ENCODE results near the gene NFIA.

The NFIA gene

GRCh38 chr1:61455400-61455799, 373.0 kb downstream of the NFIA start:
- no peak for DNase-seq (ENCODE audit: extremely low read depth, low read depth)
- TF ChIP-seq CTCF (IDR thresholded peaks at IDR 0.05; ENCODE audit: low read depth, low read length, missing control alignments), result no peak
- no peak overlapping the region for H3K4me3 ChIP-seq (replicated peaks; ENCODE audit: low read depth, low read length)

DNA sequence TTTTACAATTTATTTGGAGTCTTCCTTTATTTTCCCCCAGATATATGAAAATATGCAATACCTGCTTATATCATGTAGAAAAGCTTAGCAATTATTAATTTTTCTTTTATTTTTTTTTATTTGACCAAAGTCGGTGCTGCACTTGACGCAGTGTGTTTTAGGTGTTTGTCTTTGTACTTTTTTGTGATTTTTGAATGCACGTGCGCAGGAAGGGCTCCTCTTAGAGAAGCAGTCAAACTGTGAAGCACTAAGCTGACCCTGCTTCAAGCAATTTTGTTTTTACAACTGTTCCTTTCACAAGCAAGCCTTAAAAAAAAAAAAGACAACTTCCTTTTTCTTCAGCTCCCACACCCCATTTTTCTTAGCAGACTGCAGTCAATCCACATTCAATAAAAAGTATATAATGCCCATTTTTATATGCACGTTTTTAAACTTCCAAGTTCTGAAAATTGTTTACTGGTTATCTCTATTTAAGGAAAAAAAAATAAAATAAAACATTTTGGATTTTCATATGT, 375.2 kb downstream of the NFIA start:
- DNase-seq (ENCODE audit: extremely low read depth, low read depth), result no peak
- no peak overlapping the region for H3K4me3 ChIP-seq (replicated peaks; ENCODE audit: low read depth, low read length)
- no peak for TF ChIP-seq CTCF (IDR thresholded peaks at IDR 0.05; ENCODE audit: low read depth, low read length, missing control alignments)

GRCh38 chr1:61459345-61459744, 377.0 kb downstream of the NFIA start:
- H3K4me3 ChIP-seq (replicated peaks; ENCODE audit: low read depth, low read length), result no peak overlapping the region
- DNase-seq (ENCODE audit: extremely low read depth, low read depth), result no peak
- no peak for TF ChIP-seq CTCF (IDR thresholded peaks at IDR 0.05; ENCODE audit: low read depth, low read length, missing control alignments)

DNA sequence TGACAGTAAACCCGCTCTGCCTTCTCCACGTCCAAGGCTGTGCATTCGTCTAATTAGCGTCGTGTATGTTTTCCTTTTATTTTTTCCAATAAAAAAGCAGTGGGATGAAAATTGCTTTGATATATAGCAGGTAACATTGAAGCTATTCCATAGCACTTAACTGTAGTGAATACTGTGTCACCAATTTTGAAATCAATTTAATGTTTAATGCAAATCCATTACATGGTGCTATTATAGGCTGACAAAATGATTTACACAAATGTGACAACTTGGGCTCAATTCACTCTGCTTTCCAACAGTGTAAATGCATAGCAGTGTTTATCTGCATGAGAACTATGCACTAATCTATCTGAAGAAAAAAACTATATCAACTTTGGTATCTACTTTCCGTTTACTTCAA, 377.8 kb downstream of the NFIA start:
- H3K4me3 ChIP-seq (replicated peaks; ENCODE audit: low read depth, low read length), result no peak overlapping the region
- no peak for TF ChIP-seq CTCF (IDR thresholded peaks at IDR 0.05; ENCODE audit: low read depth, low read length, missing control alignments)
- no peak for DNase-seq (ENCODE audit: extremely low read depth, low read depth)

- no peak overlapping the region for H3K4me3 ChIP-seq (replicated peaks; ENCODE audit: low read depth, low read length)
- TF ChIP-seq CTCF (IDR thresholded peaks at IDR 0.05; ENCODE audit: low read depth, low read length, missing control alignments), result no peak
- no peak for DNase-seq (ENCODE audit: extremely low read depth, low read depth)
These were observed 379.3 kb downstream of the NFIA start for GRCh38 chr1:61461406-61462384.

- no peak overlapping the region for H3K4me3 ChIP-seq (replicated peaks; ENCODE audit: low read depth, low read length)
- DNase-seq (ENCODE audit: extremely low read depth, low read depth), result no peak
- no peak for TF ChIP-seq CTCF (IDR thresholded peaks at IDR 0.05; ENCODE audit: low read depth, low read length, missing control alignments)
These were observed 380.3 kb downstream of the NFIA start for GRCh38 chr1:61462628-61463027.
